Measurements from ENCODE around the gene FARS2.

DNA sequence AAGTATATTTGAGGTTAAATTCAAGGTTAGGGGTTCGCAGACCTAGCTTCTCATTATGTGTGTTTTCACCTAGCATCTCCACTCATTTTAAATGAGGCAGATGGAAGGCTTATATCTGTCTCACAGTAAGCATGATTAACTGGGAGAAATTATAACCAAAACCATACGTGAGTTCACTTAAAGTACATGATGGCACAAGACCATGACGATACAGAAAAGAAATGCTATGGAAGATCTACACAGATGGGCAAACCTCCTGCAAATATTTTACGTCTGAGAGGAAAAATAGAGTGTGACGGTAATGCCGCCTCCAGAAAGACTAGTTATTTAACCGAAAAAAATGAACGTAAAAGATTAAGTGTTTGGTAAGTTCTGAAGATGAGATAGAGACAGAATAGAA lies 337.8 kb downstream of the FARS2 start:
- TF ChIP-seq, protein P1, sequence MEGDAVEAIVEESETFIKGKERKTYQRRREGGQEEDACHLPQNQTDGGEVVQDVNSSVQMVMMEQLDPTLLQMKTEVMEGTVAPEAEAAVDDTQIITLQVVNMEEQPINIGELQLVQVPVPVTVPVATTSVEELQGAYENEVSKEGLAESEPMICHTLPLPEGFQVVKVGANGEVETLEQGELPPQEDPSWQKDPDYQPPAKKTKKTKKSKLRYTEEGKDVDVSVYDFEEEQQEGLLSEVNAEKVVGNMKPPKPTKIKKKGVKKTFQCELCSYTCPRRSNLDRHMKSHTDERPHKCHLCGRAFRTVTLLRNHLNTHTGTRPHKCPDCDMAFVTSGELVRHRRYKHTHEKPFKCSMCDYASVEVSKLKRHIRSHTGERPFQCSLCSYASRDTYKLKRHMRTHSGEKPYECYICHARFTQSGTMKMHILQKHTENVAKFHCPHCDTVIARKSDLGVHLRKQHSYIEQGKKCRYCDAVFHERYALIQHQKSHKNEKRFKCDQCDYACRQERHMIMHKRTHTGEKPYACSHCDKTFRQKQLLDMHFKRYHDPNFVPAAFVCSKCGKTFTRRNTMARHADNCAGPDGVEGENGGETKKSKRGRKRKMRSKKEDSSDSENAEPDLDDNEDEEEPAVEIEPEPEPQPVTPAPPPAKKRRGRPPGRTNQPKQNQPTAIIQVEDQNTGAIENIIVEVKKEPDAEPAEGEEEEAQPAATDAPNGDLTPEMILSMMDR (IDR thresholded peaks at IDR 0.05): no peak
- TF ChIP-seq POLR2AphosphoS5 (IDR thresholded peaks at IDR 0.05; ENCODE audit: insufficient read depth in 1 of 2, low read depth in 1 of 2) (no peak), POLR2A (IDR thresholded peaks at IDR 0.05) (no peak)

Data from vagina (tissue), 2 donors.